HG03575 (cell line): Measurements from ENCODE around the gene VPS54.
A peak's percentile ranks its signal among the peaks of the same experiment; 100 is the strongest.

Source experiments
- ATAC-seq: cut with Tn5 transposase; IDR thresholded peaks from one replicate; pipeline ENCODE4 v1.9.1; 2021; ENCODE audit not compliant: unreplicated experiment, insufficient number of reproducible peaks, low FRiP score; ENCODE audit errors: extremely low read depth

VPS54 gene, protein sequence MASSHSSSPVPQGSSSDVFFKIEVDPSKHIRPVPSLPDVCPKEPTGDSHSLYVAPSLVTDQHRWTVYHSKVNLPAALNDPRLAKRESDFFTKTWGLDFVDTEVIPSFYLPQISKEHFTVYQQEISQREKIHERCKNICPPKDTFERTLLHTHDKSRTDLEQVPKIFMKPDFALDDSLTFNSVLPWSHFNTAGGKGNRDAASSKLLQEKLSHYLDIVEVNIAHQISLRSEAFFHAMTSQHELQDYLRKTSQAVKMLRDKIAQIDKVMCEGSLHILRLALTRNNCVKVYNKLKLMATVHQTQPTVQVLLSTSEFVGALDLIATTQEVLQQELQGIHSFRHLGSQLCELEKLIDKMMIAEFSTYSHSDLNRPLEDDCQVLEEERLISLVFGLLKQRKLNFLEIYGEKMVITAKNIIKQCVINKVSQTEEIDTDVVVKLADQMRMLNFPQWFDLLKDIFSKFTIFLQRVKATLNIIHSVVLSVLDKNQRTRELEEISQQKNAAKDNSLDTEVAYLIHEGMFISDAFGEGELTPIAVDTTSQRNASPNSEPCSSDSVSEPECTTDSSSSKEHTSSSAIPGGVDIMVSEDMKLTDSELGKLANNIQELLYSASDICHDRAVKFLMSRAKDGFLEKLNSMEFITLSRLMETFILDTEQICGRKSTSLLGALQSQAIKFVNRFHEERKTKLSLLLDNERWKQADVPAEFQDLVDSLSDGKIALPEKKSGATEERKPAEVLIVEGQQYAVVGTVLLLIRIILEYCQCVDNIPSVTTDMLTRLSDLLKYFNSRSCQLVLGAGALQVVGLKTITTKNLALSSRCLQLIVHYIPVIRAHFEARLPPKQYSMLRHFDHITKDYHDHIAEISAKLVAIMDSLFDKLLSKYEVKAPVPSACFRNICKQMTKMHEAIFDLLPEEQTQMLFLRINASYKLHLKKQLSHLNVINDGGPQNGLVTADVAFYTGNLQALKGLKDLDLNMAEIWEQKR

DNA sequence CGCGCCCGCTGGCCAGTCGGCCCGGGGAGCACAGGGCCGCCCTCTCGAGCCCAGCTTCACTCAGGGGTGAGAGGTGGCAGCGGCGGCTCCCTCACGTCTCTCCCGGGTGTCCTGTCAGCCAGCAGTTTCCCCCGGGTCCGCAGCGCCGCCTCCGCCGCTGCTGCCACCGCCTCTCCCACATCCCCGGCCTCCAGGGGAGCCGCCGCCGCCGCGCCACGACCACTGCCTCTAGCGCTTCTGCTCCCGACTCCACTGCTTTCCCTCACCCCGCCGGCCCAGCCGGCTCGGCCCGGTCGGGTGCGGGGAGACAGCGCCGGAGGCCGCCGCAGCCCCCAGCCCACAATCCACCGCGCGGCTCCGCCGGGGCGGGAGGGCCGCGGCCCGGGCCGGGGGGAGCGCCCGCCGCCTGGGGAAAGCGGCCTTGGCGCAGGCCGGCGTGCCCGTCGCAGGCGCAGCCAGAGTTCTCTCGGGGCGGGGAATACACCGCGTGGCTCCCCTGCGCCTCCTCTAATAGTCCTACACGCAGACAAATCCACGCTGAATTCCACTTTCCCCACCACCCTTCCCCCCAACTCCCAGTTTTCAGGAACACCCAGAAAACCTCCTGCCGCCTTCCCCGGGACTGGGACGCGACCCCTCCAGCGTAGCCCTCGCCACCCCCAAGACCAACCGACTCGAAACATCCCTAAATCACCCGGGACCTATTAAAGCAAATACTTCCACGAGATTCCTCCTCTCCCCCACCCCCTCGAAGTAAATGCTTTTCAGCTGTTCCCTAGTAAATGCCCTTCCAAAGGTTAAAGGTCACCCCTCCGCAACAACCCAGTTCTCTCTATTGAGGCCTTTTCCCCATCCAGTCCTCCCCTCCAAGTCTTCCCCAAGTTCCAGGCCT is at the start of gene VPS54:
TSS of gene VPS54 (minus strand) at position 346 of the 892 bp plus-strand sequence. CDS start 35,429 bp downstream, outside the sequence.
- ATAC-seq, result no peak

DNA sequence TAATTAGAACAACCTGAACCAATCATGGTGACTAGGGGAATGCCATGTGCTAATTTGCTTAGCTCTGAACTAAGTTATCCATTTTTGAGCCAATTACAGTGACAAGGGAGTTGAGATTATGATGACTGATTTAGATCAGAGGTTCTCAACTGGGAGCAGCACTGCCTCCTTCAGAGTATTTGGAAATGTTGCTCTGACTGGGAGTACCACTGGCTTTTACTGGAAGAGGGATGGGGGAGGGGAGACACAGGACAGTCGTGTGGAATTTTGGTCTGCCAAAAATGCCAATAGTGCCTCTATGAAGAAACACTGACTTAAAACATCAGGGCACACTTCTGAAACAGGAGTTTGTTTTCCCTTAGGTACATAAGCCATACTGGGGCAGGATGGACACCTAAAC is 48.1 kb upstream of the VPS54 start:
- no peak for ATAC-seq

DNA sequence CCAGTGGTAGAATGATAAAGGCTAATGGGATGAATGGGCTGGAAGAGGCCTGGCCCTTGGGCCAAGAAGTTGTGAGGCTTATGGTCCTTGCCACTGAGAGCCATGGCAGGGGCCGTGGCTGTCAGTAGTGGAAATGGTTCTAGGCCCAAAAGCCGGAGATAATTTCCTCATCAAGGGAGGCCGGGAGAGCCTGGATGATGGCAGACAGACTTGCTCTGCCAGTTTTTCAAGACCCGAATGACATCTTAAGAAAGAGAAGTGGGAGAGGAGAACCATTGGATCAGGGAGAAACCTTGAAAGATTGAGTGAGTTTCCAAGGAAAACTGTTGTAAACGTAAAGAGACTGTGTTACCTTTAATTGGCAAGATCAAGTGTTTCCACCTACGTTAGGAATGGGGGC is 46.3 kb upstream of the VPS54 start:
- ATAC-seq, result no peak

DNA sequence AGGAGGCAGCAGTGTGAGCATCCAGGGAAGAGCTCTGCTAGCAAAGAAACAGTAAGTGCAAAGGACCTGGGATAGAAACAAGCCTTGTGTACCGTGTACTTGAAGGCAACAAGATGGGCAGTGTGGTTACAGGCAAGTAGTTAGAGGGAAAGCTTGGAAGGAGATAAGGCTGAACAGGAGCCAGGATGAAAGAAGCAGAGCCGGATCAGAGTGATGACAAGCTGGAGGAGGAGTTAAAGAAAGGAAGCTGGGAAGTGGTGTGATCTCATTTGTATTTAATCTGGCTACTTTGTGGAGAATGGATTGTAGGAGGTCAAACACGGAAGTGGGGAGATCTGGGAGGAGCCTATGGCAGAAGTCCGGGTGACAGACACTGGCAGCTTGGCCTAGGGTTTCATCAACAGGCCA is 44.7 kb upstream of the VPS54 start:
- no peak for ATAC-seq

DNA sequence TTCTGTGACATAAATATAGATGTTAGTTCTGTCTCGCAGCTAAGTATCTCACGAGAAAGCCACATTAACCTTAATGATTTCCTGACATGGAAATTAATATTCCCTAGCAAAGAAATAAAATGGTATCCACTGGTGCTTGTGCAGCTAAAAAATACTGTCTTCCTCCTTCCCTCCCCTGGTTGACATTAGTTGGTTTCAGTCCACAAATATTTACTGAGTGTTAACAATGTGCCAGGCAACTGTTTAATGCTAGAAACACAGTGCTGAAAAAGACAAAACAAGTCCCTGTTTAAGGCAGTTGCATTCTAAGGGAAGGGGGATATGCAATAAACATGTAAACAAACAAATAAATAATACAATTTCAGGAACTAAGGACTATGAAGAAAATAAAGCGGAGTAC is 44.2 kb upstream of the VPS54 start:
- ATAC-seq, result no peak

DNA sequence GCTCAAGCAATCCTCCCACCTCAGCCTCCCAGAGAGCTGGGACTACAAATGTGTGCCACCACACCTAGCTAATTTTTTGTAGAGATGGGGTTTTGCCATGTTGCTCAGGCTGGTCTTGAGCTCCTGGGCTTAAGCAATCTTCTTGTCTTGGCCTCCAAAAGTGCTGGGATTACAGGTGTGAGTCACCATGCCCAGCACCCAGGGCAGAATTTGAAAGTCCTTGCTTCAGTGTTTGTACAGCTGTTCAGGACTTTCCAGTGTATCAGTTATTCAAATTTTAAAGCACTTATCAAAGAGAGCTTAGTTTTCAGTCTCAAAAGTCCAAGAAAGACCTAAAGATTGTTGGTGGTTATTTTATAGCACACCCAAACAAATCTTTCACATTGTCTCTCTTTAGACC is 43.6 kb upstream of the VPS54 start:
- ATAC-seq, result peak; percentile 53

DNA sequence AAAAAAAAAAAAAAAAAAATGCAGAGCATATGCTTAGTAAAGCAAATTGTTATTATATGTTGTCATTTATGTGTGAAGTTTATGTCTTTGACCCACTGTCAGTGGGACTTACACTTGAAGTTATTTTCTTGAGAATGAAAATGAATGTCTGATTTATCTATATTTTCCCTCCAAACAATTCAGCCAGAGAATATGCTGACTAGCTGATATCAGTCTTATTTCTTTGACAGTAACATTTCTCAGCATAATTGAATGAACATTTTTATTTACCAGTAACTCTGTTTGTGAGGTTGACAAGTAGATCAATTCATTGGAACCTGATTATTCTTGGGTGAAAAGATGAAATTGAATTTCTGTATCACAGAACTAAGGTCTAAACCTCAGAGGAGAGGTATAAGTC is 40.0 kb upstream of the VPS54 start:
- ATAC-seq, result no peak

DNA sequence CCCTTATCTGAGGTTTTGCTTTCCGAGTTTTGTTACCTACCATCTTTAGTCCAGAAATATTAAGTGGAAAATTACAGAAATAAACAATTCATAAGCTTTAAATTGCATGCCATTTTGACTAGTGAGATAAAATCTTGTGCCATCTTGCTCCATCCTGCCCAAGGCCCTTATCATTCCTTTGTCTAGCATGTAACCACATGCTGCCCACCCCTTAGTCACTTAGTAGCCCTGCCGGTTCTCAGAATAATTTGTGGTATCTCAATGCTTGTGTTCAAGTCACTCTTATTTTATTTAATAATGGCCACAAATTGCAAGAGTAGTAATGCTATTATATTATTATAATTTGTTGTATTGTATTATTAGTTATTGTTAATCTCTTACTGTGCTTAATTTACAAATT is 36.8 kb upstream of the VPS54 start:
- no peak for ATAC-seq

DNA sequence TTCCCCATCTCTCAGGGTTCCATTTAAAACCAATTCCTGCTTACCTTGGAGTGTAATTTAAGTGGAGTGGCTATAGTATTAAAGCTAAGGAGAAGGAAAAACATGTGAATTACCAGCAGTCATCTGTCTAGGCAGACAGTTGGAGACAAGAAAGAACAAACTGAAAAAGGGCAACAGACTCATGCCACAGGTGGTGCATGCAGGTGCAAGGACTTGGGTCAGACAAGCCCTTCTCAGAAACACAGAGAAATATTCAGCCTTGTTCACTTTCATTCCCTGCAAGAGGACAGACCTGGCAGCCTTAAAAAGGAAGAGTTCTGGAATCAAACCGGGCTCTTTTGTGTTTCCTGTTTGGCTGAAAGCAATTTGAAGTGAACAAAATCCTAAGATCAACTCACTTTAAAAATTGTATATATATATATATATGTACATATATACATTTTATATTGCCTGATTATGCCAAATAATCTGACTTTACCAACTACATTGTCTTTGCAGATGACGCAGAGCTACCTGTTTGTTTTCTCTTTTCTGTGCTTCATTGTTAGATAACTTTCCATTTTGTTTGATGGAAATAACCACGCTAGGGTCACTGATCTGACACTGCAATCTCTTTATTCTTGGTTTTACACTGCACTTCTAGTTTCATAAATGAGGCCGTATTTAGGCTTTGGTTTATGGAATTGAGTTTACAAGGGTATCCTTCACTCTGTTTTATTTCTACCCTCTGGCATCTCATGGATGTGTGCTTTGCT is 35.1 kb upstream of the VPS54 start:
- no peak for ATAC-seq

DNA sequence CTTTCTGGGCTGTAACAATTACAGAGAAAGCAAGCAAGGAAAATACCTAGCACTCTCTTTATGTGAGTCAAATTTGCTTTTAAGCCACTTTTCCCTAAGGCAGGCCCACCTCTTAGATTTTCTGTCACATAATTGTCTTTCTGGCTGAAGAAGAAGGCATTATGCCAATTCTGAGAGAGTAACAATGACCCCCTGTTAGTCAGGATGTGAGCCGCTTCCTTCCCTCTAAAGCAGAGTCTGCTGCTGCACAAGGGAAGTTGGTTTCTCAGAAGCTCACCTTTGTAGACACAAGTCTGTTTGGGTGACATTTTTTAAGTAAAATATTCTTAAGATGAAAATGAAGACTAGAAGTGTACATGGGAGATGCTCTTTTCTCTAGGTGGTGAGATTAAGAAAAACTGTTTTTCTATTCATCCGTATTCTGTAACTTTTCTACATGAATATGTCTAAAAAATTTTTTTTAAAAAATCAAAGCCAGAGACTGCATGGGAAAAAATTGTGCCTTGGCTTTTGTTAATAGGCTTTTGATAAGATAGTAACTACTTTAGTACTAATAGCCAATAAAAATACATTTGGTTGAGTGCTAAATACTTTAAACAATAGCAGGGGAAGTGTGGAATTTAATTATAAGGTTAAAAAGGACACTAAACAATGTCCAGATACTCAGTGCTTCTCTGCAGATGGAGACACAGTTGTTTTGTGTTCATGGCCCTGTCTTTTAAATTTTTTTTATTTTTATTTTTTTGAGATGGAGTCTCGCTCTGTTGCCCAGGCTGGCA is 33.4 kb upstream of the VPS54 start:
- ATAC-seq, result no peak

DNA sequence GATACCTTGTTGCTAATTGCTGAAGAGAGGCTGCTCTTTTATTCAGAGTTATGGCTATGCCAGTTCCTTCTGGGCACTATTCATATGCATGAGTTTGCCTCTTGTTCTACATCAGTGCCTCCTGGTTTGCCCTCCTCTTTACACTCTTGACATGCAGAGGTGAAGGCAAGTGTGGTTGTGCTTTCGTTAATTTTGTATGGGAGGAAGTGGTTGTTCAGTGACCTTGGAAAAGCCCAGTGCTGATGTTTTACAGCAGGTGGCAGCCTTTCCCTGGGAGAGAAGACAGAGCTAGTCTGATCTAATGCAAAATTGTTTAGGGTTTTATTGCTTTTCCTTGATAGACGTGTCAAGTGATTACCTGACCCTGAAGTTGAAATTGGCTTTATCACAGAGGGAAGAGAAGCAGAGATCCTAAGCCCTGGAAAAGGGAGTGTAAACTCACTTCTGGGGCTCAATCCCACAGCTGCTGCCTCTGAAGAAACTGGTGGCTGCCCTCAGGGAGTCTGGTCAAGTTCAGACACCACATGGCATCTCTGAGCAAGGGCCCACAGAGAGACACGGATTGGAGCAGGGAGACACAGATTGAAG is 30.5 kb upstream of the VPS54 start:
- ATAC-seq, result no peak

DNA sequence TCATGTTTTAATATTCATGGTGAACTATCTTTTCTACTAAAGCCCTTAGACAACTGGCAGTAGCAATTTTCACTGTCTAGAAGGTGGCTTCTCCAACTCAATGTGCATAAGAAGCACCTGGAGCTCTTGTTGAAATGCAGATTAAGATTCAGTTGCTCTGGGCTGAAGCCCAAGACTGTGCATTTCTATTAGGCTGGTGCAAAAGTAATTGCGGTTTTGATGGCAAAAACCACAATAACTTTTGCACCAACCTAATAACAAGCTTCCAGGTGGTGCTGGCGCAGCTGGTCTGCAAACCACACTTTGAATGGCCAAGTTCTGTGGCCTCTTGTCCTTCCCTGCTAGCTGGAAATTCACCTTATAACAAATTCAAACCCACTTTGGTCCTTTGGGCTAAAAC is 26.7 kb upstream of the VPS54 start:
- no peak for ATAC-seq

DNA sequence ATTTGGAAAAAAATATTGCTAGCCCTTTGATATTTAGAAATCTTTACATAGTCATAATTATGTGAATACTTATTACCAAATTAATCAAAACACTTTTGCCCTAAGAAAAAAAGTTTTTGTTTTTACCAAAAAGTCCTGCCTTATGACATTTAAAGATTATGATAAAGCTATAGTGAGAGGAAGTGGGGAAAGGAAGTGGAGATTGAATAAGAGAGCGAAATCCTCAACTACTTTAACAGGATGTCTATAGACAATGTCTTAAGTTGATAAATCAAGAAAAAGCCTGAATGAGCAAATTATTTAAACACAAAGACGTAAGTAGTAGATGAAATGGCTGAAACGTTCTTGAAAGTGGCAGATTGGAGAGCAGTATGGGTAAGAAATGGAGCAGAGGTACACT is 20.9 kb upstream of the VPS54 start:
- no peak for ATAC-seq

DNA sequence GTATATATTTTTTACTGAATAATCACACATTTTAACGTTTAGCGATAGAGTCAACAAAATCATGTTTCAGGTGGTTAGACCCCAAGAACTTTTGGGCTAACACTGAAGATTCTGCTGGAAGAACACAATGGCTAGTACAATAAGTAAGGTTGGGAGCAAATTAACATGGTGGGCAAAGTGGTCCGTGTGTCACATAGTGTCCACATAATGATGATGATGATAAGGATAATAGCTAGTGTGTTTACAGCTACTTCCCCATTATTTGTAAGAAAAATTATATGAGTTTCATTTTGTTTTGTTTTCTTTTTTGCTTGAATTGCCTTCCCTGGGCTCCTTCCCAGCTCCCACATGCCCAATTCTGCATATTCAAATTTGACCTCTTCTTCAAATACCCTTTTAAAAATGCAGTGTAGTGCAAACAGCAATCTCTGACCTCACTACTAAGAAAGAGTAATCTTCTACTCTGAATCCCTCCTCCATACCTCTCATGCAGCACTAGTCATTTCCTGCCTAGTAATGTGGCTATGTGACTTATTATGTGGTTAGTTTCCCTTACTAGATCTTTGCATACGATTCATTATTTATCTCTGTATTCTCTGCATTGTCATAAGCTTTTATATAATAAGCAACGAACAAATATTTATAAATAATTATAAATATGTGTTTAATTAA is 16.9 kb upstream of the VPS54 start:
- ATAC-seq, result peak; percentile 82

DNA sequence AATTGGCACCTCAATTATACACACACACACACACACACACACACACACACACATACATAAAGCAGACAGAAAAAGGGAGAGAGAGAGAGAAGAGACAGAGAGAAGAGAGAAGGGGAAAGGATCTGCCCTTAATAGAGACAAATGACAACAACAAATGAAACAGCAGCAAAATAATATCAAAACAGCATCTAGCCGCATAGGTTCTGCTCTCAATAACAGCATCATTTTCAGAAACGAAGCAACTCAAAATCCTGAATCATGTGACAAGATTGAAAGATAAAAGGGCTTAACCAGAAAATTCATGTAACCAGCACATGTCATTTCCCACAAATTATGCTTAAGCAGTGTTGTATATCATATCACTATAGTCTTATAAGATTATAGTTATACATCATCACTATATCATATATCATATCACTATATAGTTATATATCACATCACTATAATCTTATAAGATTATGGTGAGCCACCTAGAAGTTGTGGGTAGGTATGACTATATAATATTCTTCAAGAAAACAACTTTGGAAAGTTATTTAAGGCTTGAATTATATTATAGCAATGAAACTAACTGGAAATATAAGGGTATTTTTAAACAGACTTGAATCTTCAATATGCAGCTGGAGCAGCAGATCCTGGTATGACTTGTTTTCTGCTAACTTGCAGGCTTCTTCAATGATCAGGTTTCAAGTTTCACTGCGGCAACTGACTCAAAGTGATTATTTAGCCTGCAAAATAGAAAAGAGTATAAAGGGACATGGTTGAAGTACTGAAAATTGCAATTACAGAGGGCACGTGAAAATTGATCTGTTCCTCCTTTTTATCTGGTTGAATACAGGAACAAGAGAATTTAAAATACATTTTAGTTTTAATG is 16.1 kb upstream of the VPS54 start:
- no peak for ATAC-seq

DNA sequence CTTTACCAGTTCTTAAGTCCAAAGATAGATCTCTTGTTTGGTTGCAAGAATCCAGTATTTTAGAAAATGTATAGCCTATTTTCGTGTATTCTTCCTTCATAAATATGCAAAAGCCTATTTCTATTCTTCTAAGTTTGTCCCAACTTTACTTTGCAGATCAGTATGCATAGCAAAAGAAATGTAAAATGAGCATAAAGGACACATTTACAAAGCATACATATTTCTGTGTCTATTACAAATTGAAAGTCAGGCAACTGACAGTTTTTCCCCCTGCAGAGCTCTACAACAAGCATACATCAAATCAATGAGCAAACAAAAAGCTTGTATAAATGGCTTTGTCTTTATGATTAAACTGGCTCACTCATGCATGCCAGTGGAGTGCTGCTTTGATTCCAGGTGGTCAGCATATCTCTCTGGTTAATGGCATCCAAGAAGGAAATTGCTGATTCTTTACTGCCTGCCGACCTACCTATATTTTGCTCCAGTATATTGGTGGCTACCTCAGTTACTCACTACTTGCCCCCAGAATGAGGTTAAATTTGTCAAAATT is 10.0 kb upstream of the VPS54 start:
- no peak for ATAC-seq
